ENCODE results near the gene RNF186.

DNA sequence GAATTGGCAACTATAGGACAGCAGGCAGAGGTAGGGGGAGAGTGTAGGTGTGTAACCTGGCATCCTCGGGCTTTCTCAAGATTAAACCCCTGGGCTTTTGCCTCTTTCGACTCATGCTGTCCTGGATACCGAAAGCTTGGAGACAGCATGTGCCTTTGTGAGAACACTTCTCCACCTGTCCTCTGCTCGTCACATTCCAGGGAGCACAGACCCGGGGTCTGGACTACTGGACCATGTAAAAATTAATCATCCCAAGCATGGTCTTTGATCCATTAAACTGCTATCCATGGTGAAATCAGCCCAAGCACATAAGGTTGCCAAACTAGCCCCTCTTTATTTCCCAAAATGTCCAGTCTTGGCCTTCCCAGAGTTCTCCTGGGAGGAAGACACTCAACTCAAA, 9.0 kb upstream of the RNF186 start:
- TF ChIP-seq, protein P1, sequence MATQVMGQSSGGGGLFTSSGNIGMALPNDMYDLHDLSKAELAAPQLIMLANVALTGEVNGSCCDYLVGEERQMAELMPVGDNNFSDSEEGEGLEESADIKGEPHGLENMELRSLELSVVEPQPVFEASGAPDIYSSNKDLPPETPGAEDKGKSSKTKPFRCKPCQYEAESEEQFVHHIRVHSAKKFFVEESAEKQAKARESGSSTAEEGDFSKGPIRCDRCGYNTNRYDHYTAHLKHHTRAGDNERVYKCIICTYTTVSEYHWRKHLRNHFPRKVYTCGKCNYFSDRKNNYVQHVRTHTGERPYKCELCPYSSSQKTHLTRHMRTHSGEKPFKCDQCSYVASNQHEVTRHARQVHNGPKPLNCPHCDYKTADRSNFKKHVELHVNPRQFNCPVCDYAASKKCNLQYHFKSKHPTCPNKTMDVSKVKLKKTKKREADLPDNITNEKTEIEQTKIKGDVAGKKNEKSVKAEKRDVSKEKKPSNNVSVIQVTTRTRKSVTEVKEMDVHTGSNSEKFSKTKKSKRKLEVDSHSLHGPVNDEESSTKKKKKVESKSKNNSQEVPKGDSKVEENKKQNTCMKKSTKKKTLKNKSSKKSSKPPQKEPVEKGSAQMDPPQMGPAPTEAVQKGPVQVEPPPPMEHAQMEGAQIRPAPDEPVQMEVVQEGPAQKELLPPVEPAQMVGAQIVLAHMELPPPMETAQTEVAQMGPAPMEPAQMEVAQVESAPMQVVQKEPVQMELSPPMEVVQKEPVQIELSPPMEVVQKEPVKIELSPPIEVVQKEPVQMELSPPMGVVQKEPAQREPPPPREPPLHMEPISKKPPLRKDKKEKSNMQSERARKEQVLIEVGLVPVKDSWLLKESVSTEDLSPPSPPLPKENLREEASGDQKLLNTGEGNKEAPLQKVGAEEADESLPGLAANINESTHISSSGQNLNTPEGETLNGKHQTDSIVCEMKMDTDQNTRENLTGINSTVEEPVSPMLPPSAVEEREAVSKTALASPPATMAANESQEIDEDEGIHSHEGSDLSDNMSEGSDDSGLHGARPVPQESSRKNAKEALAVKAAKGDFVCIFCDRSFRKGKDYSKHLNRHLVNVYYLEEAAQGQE (IDR thresholded peaks at IDR 0.05; ENCODE audit: low read depth, low read length): no peak
- TF ChIP-seq CTCF (IDR thresholded peaks at IDR 0.05) (no peak), FOXM1 (IDR thresholded peaks at IDR 0.05; ENCODE audit: low read depth) (no peak), SMC3 (IDR thresholded peaks at IDR 0.05; ENCODE audit: low read depth, low read length) (no peak), EP300 (IDR thresholded peaks at IDR 0.05; ENCODE audit: borderline replicate concordance in 1 of 2, low read depth in 1 of 2, low read length in 1 of 2) (no peak), TAF1 (IDR thresholded peaks at IDR 0.05; ENCODE audit: borderline replicate concordance, low read depth, low read length) (no peak), EZH2phosphoT487 (IDR thresholded peaks at IDR 0.05; ENCODE audit: borderline replicate concordance, low read depth) (no peak), NRF1 (IDR thresholded peaks at IDR 0.05; ENCODE audit: low read depth, low read length) (no peak), GABPA (IDR thresholded peaks at IDR 0.05; ENCODE audit: low read depth) (no peak), NFIC (IDR thresholded peaks at IDR 0.05; ENCODE audit: borderline replicate concordance) (no peak), SIN3A (IDR thresholded peaks at IDR 0.05; ENCODE audit: borderline replicate concordance, low read depth, low read length) (no peak)
- TF ChIP-seq, protein P2, sequence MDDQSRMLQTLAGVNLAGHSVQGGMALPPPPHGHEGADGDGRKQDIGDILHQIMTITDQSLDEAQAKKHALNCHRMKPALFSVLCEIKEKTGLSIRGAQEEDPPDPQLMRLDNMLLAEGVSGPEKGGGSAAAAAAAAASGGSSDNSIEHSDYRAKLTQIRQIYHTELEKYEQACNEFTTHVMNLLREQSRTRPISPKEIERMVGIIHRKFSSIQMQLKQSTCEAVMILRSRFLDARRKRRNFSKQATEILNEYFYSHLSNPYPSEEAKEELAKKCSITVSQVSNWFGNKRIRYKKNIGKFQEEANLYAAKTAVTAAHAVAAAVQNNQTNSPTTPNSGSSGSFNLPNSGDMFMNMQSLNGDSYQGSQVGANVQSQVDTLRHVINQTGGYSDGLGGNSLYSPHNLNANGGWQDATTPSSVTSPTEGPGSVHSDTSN (IDR thresholded peaks at IDR 0.05): no peak
- TF ChIP-seq, protein P3, sequence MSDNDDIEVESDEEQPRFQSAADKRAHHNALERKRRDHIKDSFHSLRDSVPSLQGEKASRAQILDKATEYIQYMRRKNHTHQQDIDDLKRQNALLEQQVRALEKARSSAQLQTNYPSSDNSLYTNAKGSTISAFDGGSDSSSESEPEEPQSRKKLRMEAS (IDR thresholded peaks at IDR 0.05; ENCODE audit: low read depth): no peak

Data from SK-N-SH (cell line).